Measurements from ENCODE around the gene HSF5.

HSF5 gene

DNA sequence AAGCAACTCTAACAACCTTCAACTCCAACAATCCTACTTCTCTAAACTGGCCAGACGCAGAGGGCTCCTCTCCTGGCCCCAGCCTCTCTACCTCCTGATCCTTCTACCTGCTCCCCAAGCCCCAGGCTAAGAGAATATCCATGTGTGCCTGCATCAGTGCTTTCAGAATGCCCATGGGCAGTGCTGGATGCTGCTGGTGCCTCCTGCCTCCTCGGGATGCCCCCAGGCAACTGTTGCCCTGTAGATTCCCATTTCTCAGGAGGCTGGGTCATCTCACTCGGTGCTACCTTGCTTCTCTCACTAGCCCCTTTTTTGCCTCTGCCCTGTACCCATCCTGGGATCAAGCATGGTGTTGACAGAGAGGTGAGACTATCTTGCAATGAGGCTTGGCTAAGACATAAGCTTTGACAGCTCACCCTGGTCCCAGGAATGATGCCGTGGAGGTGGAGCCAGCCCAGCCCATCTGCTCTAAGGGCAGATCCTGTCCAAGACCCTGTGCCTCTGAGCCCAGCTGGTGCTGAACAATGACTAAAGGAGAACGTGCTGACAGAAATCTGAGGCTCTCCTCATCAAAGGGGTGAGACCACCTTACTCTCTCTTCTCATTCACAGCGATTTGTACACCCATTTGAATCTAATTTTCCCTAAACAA is 116.8 kb downstream of the HSF5 start:
- H3K9me3 ChIP-seq (ENCODE audit: severe bottlenecking), result no peaks in the 10 kb centered on the region
- no peak overlapping the region for H3K4me3 ChIP-seq (ENCODE audit: low read depth, low read length)
- TF ChIP-seq, protein P1, sequence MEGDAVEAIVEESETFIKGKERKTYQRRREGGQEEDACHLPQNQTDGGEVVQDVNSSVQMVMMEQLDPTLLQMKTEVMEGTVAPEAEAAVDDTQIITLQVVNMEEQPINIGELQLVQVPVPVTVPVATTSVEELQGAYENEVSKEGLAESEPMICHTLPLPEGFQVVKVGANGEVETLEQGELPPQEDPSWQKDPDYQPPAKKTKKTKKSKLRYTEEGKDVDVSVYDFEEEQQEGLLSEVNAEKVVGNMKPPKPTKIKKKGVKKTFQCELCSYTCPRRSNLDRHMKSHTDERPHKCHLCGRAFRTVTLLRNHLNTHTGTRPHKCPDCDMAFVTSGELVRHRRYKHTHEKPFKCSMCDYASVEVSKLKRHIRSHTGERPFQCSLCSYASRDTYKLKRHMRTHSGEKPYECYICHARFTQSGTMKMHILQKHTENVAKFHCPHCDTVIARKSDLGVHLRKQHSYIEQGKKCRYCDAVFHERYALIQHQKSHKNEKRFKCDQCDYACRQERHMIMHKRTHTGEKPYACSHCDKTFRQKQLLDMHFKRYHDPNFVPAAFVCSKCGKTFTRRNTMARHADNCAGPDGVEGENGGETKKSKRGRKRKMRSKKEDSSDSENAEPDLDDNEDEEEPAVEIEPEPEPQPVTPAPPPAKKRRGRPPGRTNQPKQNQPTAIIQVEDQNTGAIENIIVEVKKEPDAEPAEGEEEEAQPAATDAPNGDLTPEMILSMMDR (IDR thresholded peaks at IDR 0.05; ENCODE audit: low read depth, low read length), result no peak
- no peak overlapping the region for H3K27ac ChIP-seq
- peak; percentile 71 for DNase-seq
- H3K27me3 ChIP-seq (ENCODE audit: insufficient read depth, low read depth, severe bottlenecking), result no peaks in the 10 kb centered on the region
- H3K36me3 ChIP-seq, result no peaks in the 10 kb centered on the region

GRCh38 chr17:58370716-58371115 is 117.5 kb downstream of the HSF5 start:
- no peaks in the 10 kb centered on the region for H3K36me3 ChIP-seq
- H3K4me3 ChIP-seq (ENCODE audit: low read depth, low read length), result no peak overlapping the region
- no peaks in the 10 kb centered on the region for H3K9me3 ChIP-seq (ENCODE audit: severe bottlenecking)
- no peak for DNase-seq
- no peak overlapping the region for H3K27ac ChIP-seq
- no peaks in the 10 kb centered on the region for H3K27me3 ChIP-seq (ENCODE audit: insufficient read depth, low read depth, severe bottlenecking)
- TF ChIP-seq, protein P1 (IDR thresholded peaks at IDR 0.05; ENCODE audit: low read depth, low read length), result no peak

DNA sequence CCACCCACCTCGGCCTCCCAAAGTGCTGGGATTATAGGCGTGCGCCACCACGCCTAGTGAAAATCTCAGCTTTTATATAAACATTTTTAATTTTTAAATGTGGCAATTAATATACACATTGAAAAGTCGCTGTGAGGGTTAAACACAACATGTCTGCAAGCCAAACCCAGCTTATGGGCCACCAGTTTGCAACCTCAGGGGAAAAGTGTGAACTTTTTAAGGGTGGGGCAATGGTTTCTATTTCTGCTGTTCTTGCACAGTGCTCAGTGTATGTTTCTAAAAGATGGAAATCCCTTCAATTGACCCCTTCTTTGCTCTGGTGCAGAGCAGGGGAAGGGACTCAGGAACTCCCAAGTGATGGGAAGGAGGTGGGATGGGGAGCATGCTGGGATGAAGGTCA is 117.9 kb downstream of the HSF5 start:
- TF ChIP-seq, protein P1 (IDR thresholded peaks at IDR 0.05; ENCODE audit: low read depth, low read length), result no peak
- no peaks in the 10 kb centered on the region for H3K9me3 ChIP-seq (ENCODE audit: severe bottlenecking)
- H3K27ac ChIP-seq, result no peak overlapping the region
- DNase-seq, result no peak
- H3K27me3 ChIP-seq (ENCODE audit: insufficient read depth, low read depth, severe bottlenecking), result no peaks in the 10 kb centered on the region
- no peaks in the 10 kb centered on the region for H3K36me3 ChIP-seq
- H3K4me3 ChIP-seq (ENCODE audit: low read depth, low read length), result no peak overlapping the region

All from WERI-Rb-1 (cell line).